DMS53 treated with DMSO at 0.1 percent for 48 hours (cell line): ENCODE measurements around the gene OSCAR.

Experiments
- DNase-seq: peaks from one replicate; lab custom pipeline; 2025; ENCODE audit not compliant: unreplicated experiment; lab: John Stamatoyannopoulos, UW

The OSCAR gene, protein sequence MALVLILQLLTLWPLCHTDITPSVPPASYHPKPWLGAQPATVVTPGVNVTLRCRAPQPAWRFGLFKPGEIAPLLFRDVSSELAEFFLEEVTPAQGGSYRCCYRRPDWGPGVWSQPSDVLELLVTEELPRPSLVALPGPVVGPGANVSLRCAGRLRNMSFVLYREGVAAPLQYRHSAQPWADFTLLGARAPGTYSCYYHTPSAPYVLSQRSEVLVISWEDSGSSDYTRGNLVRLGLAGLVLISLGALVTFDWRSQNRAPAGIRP

DNA sequence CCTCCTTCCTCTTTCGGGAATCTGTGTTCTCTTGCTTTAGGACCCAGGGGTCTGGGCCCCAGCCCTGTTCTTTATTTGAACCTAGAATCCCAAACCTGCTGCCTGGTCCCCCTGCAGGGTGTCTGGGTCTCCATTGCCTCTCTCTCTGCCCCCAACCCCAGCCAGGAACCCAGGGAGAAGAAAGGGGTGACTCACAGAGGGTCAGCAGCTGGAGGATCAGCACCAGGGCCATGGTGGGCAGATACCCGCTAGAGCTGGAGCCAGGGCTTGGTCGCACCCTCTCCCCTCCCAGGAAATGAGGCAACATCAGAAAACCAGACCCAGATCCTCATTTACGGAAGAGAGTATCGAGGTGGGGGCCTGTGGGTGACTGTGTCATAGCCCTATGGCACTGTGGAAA is at the start of gene OSCAR:
Gene OSCAR, minus strand, starts transcription at position 243 of the 400 bp plus-strand sequence. Its CDS starts 11 bp downstream, at position 232.
- no peak for DNase-seq

DNA sequence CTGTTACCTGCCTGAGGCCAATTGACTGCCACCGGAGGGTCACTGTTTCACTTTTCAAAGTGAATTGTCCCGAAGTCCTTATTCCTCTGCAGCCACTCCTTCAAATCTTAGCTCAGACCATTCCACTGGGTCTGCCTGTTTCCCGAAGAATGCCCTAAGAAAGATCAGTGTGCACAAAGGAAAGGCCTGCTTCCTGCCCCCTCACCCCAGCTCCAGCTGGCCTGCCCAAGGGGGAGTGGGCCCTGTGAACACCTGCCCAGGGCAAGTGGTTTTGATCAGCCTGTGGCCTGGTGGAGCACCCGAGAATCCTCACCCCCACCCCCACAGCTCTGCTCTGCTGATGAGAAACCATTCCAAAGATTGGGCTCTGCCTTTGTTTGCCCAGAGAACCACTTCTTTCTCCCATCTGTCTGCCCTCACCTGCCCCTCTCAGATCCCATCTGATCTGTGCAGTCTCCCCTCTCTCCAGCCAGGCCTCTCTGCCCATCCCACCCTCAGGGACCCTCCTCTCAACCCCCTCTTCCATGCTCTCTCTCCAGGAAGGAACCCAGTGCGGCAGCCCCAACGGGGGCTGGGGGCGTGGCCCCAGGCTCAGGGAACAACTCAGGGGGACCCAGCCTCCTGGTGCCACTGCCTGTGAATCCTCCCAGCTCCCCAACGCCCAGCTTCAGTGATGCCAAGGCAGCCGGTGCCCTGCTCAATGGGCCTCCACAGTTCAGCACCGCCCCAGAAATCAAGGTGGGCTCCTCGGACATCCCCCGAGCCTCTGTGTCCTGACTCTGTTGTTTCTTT is 48.6 kb upstream of the OSCAR start:
- no peak for DNase-seq

DNA sequence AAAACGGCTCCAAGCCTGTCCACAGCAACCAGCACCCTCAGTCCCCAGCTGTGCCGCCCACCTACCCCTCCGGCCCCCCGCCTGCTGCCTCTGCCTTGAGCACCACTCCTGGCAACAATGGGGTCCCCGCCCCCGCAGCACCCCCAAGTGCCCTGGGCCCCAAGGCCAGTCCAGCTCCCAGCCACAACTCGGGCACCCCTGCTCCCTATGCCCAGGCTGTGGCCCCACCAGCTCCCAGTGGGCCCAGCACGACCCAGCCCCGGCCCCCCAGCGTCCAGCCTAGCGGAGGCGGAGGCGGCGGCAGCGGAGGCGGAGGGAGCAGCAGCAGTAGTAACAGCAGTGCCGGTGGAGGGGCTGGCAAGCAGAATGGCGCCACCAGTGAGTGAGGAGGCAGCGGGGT is 47.6 kb upstream of the OSCAR start:
- DNase-seq: no peak

DNA sequence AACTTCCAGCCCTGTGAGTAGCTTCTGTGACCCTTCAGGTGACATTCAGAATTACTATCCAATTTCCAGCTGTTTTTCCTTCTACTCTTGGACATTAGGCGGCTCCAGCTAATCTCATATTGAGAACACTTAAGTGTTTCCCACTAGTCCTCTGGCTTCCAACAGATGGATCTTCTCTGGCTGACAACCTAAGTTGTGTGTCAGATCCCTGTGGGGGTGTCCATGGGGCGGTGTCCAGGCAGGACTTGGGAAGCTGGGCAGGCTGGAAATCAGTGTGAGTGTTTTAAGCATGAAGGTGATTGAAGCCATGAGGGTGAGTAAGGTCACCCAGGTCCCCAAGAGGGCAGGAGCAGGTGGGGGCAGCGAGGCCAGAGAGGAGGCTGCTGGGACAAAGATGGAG is 47.1 kb upstream of the OSCAR start:
- no peak for DNase-seq

DNA sequence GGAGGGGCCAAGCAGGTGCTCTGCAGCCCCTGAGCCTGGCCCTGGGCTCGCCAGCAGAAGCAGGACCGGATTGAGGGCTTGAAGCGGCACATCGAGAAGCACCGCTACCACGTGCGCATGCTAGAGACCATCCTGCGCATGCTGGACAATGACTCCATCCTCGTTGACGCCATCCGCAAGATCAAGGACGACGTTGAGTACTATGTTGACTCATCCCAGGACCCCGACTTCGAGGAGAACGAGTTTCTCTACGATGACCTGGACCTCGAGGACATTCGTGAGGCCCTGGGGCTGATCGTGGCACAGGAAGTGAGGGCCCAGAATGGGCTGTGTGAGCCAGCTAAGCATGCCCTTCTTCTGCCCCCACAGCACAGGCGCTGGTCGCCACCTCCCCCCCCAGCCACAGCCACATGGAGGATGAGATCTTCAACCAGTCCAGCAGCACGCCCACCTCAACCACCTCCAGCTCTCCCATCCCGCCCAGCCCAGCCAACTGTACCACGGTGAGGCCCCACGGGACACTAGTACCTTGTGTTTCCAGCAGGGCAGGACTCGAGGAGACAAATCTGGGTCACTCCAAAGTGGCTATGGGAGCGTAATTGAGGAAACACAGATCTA is 45.0 kb upstream of the OSCAR start:
- DNase-seq: no peak

DNA sequence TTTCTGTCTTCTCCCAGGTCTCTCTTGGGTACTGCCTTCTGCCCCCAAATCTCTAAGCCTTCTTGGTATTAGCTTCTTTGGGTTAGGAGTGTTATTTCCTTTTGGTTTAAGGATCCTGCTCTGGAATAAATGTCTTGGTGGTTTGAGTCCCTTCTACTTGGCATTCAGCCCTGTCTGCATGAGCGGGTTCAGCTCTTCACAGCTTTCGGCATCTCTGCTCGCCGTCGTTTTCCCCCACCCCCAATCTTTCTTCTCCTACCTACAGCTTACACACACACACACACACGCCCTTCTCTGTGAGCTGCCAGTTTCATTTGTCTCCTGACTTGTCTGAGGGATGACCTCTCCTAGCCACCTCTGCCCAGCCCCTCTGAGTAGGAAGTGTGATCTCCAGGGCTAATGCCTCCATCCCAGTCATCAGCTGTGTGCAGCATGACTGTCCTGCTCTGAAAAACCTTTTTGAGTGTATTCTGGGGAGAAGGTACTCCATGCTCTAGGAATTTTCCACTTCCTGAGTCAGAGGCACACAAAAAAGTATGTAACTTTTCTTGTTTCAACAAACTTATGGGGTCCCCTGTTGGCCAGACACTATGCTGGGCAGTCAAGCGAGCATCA is 41.7 kb upstream of the OSCAR start:
- DNase-seq: no peak

DNA sequence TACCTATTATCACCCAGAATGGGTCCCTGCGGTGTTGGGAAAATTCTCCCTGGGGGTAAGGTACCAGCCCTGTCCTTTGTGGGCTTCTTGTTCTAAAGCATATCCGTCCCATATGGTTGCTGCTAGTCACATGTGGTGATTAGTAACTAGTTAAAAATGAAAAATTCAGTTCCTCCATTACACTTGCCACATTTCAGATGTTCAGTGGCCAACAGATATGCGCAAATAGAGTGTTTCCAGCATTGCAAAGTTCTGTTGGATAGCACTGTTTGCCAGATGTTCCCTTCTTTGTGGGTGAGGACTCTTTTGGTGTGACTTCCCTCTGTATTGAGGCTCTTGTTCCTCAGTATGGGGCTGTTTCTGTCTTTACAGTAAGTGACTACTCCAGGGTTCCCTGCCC is 40.8 kb upstream of the OSCAR start:
- DNase-seq: no peak

DNA sequence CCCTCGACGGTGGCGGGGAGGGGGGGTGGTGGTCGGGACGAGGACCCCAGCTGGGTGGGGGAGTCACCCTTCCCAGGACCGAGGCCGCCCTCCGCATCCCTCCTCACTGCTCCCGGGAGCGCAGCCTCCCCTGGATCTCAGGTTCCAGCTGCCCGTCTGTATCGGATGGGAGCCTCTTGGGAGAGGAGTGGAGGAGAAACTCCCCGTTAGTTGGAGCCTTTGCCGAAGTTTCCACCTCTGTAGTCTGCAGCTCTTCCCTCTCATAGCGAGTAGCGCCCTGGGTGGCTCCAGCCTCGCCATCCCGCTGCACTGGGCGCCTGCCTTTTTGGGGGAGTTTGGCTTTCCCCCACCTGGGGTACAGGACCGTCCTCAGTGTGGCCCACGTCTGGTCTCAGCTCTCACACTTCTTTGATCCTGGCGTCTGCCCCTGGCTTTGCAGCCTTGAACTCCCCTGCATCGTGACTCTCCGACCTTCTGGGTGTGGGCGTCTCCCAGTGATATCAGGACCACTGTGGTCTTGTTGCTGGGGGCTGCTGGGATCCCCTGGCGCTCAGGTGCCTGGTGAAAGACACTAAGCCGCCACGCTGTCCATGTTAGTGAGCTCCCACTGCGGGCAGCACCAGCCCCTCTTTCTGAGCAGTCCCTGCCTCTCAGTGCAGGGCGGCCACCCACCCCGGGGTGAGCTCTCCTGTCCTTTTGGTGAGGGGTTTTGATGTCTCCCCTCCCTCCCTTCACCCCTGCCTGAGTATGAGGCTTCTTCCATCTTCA is 38.1 kb upstream of the OSCAR start:
- DNase-seq: no peak

DNA sequence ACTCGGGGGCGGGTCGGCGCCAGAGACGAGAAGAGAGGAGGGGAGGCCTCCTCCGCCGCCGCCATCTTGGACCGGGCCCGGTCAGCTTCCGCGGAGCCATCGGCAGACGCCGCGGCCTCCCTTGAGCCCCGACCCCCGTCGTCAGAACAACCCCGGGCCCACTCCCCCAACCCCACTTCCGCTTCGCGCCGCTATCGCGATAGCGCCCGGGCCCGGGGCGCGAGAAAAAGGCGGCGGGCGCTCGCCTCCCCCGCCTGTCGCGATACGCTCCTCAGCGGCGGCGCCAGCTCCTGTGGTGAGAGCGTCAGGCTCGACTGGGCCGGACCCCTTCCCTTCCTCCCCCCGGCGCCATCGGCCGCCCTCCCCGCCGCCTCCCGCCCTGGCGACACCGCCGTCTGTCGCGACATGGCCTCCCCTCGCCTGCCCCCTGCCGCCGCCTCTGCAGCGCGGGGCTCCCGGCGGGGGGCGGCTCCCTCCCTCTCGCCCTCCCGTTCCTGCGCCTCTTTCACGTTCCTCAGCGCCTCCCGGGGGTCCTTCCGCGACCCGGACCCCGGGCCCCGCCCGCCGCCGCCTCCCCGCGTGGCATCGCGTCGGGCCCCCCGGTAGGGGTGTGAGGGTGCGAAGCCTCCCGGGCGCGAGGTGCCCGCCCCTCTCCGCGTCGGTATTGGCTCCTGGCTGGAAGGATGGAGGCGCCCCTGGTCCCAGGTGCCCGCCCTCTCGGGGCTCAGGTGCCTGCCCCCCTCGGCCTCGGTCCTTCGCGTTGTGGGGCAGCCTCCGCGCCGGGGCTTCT is 37.3 kb upstream of the OSCAR start, which contains the start of gene CNOT3:
Gene CNOT3, plus strand, starts transcription at position 64 of the 790 bp plus-strand sequence. CDS start 5,217 bp downstream, outside the sequence.
- DNase-seq: no peak

DNA sequence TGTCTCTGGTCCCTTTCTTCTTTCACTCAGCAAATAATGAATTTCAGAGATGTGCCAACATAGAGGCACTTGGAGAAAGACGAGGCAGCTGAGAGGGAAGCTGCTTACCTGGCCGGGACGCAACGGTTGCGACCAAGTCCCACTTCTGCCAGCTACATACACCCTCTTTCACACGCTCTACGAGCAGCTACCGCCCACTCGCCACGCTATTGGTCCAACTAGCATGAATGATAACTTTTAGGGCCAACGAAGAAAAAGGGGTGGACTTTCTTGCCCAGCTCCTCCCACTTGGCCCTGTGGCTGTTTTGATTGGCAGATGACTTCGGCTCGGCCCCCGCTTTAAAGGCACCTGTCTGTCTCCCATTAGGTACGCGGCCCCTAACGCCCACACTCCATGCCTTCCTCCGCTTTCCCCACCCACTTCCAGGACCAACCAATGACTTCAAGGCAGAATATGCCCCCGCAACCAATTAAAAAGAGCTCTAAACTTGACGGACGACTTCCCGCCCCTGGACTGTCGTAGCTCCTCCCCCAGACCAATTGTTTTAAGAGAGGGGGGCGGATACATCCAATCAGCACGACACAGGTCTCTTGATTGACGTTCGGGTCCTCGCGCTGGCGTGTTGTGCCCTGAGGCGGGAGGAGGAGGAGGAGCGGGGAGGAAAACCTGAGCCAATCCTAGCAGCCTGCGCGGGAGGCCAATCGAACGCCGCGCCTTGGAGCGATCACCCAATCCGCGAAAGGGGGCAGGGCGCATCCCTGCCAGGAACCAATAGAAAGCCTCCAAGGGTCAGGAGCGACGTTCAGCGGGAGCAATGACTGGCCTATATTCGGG is 36.5 kb upstream of the OSCAR start:
- peak; percentile 99 for DNase-seq

DNA sequence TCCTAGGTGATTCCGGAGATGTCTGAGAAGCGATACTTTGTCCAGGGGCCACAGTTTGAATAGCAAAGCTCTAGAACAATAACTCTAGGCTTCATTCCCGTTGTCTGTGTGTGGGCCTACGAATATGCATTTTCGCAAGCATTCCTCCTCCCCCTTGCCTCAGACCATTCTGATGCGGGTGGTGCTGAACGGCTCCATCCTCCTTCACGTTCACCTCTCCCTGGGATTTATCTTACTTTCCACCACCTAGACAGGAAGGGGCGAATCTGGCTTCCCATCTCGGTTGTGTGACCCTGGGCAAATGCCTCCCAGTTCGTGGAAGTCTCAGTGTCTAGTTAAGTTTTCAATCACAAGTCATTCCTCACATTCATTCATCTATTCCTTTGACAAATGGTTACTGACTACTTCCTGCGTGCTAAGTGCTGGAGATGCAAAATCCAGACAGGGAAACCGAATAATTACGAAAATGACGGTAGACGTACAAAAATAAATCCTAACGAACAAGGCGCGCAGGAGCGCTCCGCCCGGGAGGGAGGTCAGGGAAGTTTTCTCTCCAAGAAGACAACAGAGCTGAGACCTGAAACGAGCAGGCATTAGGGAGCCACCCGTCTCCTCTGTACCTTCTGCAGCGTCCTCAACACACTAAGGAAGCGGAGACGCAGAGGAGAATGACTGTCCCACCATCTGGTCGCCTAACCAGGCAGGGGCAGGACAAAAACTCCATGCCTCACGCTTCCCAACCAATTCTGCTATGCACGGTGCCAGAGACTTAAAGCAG is 35.7 kb upstream of the OSCAR start:
- DNase-seq: peak; percentile 68

DNA sequence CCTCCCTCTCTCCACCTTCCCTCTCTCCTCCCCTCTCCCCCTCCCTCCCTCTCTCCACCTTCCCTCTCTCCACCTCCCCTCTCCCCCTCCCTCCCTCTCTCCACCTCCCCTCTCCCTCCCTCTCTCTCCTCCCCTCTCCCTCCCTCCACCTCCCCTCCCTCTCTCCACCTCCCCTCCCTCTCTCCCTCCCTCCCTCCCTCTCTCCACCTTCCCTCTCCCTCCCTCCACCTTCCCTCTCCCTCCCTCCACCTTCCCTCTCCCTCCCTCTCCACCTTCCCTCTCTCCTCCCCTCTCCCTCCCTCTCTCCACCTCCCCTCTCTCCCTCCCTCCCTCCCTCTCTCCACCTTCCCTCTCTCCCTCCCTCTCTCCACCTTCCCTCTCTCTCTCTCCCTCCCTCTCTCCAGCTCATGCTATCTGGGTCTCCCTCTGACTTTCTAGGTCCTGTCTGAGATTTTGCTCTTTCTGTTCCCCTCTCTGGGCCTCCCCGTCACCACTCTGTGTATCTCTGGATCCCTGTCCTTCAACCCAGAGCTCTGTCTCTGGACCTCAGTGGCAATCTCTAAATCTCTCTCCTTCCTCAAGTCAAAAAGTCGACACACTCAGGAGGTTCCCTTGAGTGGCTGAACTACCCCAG is 33.5 kb upstream of the OSCAR start:
- no peak for DNase-seq

DNA sequence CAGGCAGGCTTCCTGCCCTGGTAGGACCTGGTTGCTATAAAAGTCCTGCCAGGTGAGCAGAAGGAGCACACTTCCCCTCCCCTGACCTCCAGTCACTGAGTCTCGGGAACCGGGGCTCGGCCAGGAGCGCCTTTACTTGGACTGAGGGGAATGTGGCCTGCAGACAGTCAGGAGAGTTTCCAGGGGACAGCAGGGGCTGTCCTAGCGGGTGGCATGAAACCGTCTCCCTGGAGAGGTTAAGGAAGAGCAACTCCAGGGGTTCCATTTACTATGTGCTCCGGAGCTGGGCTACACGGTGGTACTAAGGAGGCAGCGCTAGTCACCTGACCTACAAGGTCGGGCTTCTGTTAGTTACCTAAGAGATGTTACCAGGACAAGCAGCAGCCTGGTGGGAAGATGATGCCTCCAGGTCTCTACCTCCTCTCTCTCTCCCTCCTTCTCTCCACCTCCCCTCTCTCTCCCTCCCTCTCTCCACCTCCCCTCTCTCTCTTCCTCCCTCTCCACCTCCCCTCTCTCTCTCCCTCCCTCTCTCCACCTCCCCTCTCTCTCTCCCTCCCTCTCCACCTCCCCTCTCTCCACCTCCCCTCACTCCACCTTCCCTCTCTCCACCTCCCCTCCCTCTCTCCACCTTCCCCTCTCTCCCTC is 32.8 kb upstream of the OSCAR start:
- DNase-seq: no peak

DNA sequence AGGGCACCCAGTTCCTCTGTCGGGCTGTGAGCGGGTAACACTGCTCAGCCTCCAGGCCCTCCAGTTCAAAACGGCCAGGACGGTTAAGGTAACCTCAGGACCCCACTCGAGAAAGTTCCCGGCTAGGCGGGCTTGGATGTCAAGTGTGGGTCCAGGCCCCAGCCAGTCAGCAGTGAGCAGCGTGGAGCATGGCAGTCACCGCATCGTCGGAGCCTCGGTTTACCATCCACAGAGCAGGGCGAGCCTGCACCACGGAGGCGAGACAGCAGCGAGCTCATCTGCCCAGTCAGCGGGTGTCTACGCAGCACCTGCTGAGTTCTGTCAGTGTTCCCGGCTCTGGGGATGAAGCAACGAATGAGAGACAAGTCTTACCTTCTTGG is 29.0 kb upstream of the OSCAR start:
- no peak for DNase-seq

DNA sequence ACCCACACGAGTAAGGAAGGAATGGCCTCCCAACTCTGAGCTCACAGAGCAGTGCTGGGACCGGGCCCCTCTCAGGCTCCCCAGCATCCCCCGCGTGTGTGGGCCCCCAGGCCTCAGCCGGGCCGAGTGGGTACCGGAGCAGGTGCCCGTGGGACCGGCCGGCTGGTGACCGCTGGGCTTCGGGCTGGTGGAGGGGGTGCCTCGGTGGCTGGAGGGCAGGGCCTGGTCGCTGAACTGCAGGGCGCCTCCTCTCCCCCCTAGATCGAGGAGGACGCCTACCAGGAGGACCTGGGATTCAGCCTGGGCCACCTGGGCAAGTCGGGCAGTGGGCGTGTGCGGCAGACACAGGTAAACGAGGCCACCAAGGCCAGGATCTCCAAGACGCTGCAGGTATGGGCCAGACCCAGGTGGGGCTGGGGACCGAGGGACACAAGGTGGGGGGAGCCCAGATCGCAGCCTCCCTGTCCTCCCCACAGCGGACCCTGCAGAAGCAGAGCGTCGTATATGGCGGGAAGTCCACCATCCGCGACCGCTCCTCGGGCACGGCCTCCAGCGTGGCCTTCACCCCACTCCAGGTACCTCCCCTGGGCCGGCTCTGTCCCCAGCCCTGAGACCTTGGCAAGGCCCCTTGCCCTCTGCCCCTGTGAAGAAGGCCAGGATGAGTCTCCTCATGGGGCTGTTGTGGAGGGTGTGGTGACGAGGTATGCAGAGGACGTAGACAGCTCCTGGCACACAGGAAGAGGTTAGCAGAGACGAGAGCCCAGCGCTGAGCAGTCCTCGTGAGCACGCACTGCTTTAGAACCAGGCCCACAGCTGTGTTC is 28.4 kb upstream of the OSCAR start:
- no peak for DNase-seq

DNA sequence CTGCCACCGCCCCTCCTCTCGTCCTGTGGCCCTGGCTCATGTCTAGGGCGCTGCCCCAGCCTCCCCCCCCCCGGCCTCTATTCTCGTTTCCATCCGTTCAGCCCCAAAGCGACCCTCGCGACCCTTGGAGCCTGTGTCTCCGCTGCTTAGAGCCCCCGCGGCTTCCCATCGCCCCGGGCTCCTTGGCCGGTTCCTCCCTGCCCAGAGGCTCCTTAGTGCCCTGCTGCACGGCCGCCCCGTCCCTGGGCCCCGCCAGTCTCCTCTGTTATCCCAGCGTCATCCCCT is 27.8 kb upstream of the OSCAR start:
- no peak for DNase-seq
